Osteoblast (primary cell): ENCODE measurements around the gene LINC00632. TPM values are rescaled to one million over a fixed set of nuclear protein-coding genes. Genes with fewer than 3 reads are reported as not detected.

Source experiments
- DNase-seq: peaks from one replicate; pipeline ENCODE4 v3.0.0; 2011; ENCODE audit warnings: low spot score, mixed read lengths; ENCODE audit not compliant: insufficient read length; ENCODE audit errors: missing footprints
- H2AFZ ChIP-seq: 2 replicates; pipeline ENCODE4 v1.6.0; 2011; ENCODE audit warnings: mild to moderate bottlenecking, low read length
- H3K27ac ChIP-seq: 2 replicates; pipeline ENCODE4 v1.5.1; 2011; ENCODE audit warnings: mild to moderate bottlenecking, low read depth, low read length, moderate library complexity
- H3K27me3 ChIP-seq: 2 replicates; pipeline ENCODE4 v1.6.0; 2012; ENCODE audit warnings: mild to moderate bottlenecking, control low read depth, inconsistent platforms, low read length, moderate library complexity; ENCODE audit not compliant: insufficient read depth
- H3K36me3 ChIP-seq: 2 replicates; pipeline ENCODE4 v1.5.1; 2011; ENCODE audit warnings: mild to moderate bottlenecking, low read length, control low read depth, moderate library complexity; ENCODE audit not compliant: insufficient read depth
- H3K4me1 ChIP-seq: 2 replicates; pipeline ENCODE4 v1.5.1; 2011; ENCODE audit warnings: mild to moderate bottlenecking, low read length, control low read depth, moderate library complexity; ENCODE audit not compliant: insufficient read depth
- H3K4me2 ChIP-seq: 2 replicates; pipeline ENCODE4 v1.6.0; 2011; ENCODE audit warnings: mild to moderate bottlenecking, low read length; ENCODE audit not compliant: insufficient read depth
- H3K4me3 ChIP-seq: fragments of 200-600 bp; sonication (generic); 3 replicates; pipeline ENCODE4 v1.5.1; 2012; ENCODE audit warnings: mild to moderate bottlenecking, low read length, inconsistent platforms; ENCODE audit not compliant: insufficient read depth
- H3K79me2 ChIP-seq: 2 replicates; pipeline ENCODE4 v1.6.0; 2012; ENCODE audit warnings: mild to moderate bottlenecking, low read length, control low read depth, inconsistent platforms; ENCODE audit not compliant: insufficient read depth
- H3K9me3 ChIP-seq: 2 replicates; pipeline ENCODE4 v1.5.1; 2011; ENCODE audit warnings: low read depth, low read length, control low read depth
- H4K20me1 ChIP-seq: 2 replicates; pipeline ENCODE4 v1.6.0; 2012; ENCODE audit warnings: mild to moderate bottlenecking, low read length, control low read depth; ENCODE audit not compliant: insufficient read depth
- total RNA-seq: library from RNA; depleted of rRNA; stranded (reverse); fragments of >200 nt; gene quantifications from 2 replicates; pipeline ENCODE4 v1.2.3, GENCODE V29; 2012
- TF ChIP-seq, protein P1 (sequence below): IDR thresholded peaks from 2 replicates; pipeline ENCODE4 v1.5.1; 2011; ENCODE audit warnings: mild to moderate bottlenecking, low read depth, low read length, moderate library complexity; ENCODE audit errors: extremely low read depth

LINC00632 gene
- total RNA-seq, 1 donor: 10.1 TPM

GRCh38 chrX:140821280-140821679 lies 111.7 kb downstream of the LINC00632 start:
- Histone ChIP-seq H3K27ac (no peak overlapping the region), H3K4me1 (no peaks in the 10 kb centered on the region), H3K9me3 (no peaks in the 10 kb centered on the region), H3K4me2 (no peak overlapping the region), H3K27me3 (no peaks in the 10 kb centered on the region), H3K36me3 (no peaks in the 10 kb centered on the region), H3K79me2 (no peaks in the 10 kb centered on the region), H3K4me3 (no peak overlapping the region), H4K20me1 (no peaks in the 10 kb centered on the region), H2AFZ (no peak overlapping the region)
- TF ChIP-seq, protein P1, sequence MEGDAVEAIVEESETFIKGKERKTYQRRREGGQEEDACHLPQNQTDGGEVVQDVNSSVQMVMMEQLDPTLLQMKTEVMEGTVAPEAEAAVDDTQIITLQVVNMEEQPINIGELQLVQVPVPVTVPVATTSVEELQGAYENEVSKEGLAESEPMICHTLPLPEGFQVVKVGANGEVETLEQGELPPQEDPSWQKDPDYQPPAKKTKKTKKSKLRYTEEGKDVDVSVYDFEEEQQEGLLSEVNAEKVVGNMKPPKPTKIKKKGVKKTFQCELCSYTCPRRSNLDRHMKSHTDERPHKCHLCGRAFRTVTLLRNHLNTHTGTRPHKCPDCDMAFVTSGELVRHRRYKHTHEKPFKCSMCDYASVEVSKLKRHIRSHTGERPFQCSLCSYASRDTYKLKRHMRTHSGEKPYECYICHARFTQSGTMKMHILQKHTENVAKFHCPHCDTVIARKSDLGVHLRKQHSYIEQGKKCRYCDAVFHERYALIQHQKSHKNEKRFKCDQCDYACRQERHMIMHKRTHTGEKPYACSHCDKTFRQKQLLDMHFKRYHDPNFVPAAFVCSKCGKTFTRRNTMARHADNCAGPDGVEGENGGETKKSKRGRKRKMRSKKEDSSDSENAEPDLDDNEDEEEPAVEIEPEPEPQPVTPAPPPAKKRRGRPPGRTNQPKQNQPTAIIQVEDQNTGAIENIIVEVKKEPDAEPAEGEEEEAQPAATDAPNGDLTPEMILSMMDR: no peak
- DNase-seq: no peak

DNA sequence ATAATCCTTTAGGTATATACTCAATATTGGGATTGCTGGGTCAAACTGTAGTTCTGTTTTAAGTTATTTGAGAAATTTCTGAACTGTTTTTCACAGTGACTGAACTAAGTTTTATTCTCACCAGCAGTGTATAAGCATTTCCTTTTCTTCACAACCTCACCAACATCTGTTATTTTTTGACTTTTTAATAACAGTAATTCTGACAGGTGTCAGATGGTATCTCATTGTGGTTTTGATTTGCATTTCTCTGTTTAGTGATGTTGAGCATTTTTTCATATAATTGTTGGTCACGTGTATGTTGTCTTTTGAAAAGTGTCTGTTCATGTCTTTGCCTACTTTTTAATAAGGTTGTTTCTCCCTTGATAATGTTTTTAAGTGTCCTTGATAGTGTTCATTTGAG lies 112.6 kb downstream of the LINC00632 start:
- Histone ChIP-seq H2AFZ (no peak overlapping the region), H3K79me2 (no peaks in the 10 kb centered on the region), H3K27me3 (no peaks in the 10 kb centered on the region), H3K36me3 (no peaks in the 10 kb centered on the region), H3K27ac (no peak overlapping the region), H3K4me2 (no peak overlapping the region), H3K4me1 (no peaks in the 10 kb centered on the region), H4K20me1 (no peaks in the 10 kb centered on the region), H3K9me3 (no peaks in the 10 kb centered on the region), H3K4me3 (no peak overlapping the region)
- no peak for DNase-seq
- TF ChIP-seq, protein P1: no peak

- no peaks in the 10 kb centered on the region for H3K79me2 ChIP-seq
- H3K9me3 ChIP-seq: no peaks in the 10 kb centered on the region
- no peak overlapping the region for H2AFZ ChIP-seq
- H4K20me1 ChIP-seq: no peaks in the 10 kb centered on the region
- TF ChIP-seq, protein P1: no peak
- no peaks in the 10 kb centered on the region for H3K36me3 ChIP-seq
- H3K4me1 ChIP-seq: no peaks in the 10 kb centered on the region
- H3K4me2 ChIP-seq: no peak overlapping the region
- no peaks in the 10 kb centered on the region for H3K27me3 ChIP-seq
- no peak overlapping the region for H3K4me3 ChIP-seq
- H3K27ac ChIP-seq: no peak overlapping the region
- DNase-seq: no peak
Observed at GRCh38 chrX:140822861-140823260, 113.3 kb downstream of the LINC00632 start.

DNA sequence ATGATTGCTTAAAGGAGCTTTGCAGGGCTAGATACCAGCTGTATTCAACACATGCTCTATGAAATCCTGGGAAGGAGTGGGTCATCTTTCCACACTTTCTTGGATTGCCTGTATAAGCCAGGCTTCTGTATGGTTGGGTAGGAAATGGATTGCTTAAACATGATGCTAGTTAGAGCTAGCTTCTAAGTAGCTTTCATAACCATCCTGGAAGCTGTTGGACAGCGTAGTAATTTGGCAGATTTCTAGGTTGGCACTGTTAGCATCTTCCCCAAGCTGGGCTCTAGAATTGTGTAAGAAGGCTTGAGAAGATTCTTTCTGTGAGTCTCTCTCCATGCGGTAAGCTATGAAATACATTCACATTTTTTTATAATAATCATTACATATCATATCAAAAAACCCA lies 127.3 kb downstream of the LINC00632 start:
- no peak for DNase-seq
- no peaks in the 10 kb centered on the region for H3K4me1 ChIP-seq

More for the DNA sequence above, 127.3 kb downstream of the LINC00632 start:
- Histone ChIP-seq H3K9me3 (no peaks in the 10 kb centered on the region), H3K27me3 (no peaks in the 10 kb centered on the region), H3K4me2 (no peak overlapping the region), H3K36me3 (no peaks in the 10 kb centered on the region), H2AFZ (no peak overlapping the region), H3K27ac (no peak overlapping the region), H3K4me3 (no peak overlapping the region), H4K20me1 (no peaks in the 10 kb centered on the region), H3K79me2 (no peaks in the 10 kb centered on the region)
- TF ChIP-seq, protein P1: no peak

Other genes with a start within 250 kb of the LINC00632 start
- gene SOX3, start 204.7 kb upstream of the LINC00632 start, total RNA-seq: not detected in 2 replicates